HK-2 (cell line): ENCODE measurements around the gene GADD45B.
"Not testable (repeated sequence)": the region's sequence is repeated elsewhere in the genome, so short reads cannot be mapped to it uniquely, and the experiment has no call there.

Source experiments
- DNase-seq: peaks from one replicate; pipeline ENCODE4 v3.0.0-alpha.2; 2018; ENCODE audit not compliant: unreplicated experiment

The GADD45B gene

GRCh38 chr19:2443785-2444182 is 32.1 kb upstream of the GADD45B start:
- no peak for DNase-seq

DNA sequence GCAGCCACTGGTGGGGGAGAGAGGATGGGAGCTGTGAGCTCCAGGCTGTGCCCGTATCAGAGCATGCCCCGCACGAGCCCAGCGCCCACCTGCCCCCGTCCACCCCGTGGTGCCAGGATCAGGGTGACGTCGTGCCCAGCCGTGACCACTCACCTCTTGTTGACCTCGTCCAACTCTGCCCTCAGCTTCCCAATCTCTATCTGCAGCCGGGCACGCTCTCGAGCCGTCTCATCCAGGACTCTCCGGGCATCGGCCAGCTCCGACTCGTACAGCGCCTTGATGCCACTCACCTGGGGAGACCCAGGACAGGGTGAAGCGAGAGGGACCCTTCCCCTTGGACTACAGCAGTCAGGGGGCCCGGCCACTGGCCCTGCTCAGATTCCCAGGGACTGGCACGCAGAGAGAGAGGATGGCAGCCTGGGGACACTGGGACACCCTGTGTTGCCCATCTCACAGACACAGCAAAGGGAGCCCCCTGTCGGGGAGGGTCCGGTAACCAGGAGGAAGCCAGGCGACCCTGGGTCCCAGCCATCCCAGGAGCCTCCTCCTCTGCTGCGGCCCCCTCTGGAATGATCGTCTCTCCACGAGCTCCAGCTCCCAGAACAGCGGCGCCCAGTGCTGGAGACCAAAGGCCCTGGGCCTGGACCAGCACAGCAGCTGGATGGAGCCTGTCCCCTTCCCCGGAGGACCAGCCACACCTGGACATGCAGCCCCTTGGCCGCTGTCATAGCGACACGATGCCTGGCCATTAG is 31.5 kb upstream of the GADD45B start:
- DNase-seq: no peak

- no peak for DNase-seq
These were observed 29.5 kb upstream of the GADD45B start for GRCh38 chr19:2446381-2446780.

GRCh38 chr19:2449019-2449418 is 26.9 kb upstream of the GADD45B start:
- no peak for DNase-seq

- DNase-seq: no peak
These were observed 24.8 kb upstream of the GADD45B start for GRCh38 chr19:2451138-2451537.

DNA sequence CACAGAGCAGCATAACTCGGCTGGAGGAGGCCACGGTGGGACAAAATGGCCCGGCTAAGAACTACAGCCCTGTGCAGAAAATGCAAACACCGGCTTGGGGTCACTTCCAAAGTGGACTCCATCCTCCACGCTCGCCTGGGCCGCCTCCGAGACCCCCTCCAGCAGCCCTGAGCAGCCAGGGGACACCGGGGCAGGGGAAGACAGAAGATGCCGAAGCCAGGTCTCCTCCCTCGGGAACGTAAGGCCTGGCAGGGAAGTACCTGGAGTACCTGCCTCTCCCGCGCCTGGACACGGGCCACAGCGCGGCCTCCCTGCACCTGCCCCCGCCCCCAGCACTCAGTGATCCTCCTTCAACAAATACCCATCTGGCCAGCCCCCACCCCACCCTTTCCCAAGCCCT is 24.2 kb upstream of the GADD45B start:
- no peak for DNase-seq

DNA sequence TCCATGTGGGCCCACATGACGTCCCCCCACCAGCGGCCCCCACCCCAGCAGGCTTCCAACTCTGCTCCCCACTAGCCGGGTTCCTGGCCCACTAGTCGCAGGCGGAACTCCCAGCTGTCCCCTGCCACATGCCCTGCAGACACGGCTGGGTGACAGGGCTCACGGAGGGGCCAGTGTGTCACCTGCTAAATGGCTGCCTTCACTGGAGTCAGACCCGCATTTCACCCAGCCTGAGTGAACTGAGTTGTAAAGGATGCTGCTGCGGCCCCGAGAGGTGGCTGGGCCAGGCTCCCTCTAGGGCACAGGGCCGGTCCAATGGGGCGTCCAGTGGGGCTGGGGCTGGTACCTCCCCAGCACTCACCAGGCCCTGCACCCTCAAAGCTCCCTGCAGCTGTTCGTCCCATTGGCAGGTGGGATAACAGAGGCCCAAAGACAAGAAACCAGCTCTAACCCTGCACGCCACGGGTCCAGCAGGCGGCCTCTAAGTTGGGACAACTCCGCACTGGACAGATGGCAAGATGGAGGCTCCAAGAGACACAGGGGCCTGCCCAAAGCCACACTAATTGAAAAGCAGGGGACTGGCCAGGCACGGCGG is 22.4 kb upstream of the GADD45B start:
- DNase-seq: no peak

GRCh38 chr19:2454199-2454961 is 21.5 kb upstream of the GADD45B start:
- DNase-seq: no peak

GRCh38 chr19:2454962-2455850 is 20.7 kb upstream of the GADD45B start:
- DNase-seq: no peak

DNA sequence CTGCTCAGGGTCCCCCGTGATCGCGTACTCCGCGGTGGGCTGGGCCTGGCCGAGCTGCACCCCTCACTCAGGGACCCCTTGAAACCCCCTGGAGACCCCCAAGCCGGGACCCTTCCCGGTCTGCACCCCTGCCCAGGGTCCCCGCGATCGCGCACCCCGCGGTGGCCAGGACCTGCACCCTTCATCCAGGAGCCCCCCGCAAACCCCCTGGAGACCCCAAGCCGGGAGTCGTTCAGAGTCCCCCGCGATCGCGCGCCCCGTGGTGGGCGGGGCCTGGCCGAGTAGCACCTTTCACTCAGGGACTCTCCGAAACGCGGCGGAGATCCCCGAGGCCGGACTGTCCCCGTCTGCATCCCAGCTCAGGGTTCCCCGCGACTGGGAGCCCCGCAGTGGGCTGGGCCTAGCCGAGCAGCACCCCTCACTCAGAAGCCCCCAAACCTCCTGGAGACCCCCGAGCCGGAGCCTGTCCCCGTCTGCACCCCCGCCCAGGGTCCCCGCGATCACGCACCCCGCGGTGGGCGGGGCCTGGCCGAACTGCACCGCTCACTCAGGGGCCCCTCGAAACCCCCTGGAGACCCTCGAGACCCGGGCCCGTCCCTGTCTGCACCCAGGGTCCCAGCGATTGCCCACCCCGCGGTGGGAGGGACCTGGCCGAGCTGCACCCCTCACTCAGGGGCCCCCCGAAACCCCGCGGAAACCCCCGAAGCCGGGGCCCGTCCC is 19.9 kb upstream of the GADD45B start:
- peak; percentile 34 for DNase-seq

DNA sequence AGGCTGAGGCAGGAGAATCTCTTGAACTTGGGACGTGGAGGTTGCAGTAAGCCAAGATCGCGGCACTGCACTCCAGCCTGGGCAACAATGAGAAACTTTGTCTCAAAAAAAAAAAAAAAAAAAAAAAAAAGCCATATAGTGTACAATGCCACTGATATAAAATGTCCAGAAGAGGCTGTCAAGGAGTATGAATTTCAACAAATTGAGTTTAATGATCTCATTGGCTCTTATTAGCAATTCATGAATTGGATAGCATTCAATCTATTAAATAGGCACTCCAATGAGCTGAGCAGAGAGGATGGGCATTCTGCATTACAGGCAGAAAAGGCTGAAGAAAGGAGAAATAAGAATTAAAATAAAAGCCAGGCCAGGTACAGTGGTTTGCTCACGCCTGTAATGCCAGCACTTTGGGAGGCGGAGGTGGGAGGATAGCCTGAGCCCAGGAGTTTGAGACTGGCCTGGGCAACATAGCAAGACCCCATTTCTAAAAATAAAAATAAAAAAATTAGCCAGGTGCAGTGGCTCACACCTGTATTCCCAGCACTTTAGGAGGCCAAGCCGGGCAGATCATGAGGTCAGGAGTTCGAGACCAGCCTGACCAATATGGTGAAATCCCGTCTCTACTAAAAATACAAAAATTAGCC is 18.4 kb upstream of the GADD45B start:
- DNase-seq: no peak

- DNase-seq: no peak
These were observed 17.9 kb upstream of the GADD45B start for GRCh38 chr19:2458054-2458453.

DNA sequence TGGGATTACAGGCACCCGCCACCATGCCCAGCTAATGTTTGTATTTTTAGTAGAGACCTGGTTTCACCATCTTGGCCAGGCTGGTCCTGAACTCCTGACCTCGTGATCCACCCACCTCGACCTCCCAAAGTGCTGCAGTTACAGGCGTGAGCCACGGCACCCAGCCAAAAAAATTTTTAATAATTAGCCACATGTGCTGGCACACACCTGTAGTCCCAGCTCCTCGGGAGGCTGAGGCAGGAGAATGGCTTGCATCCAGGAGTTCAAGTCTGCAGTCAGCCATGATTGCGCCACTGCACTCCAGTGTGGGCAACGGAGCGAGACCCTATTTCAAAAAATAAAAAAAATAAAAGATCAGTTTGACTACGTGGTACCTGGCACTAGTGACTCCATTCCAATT is 17.2 kb upstream of the GADD45B start:
- DNase-seq: not testable (repeated sequence)

DNA sequence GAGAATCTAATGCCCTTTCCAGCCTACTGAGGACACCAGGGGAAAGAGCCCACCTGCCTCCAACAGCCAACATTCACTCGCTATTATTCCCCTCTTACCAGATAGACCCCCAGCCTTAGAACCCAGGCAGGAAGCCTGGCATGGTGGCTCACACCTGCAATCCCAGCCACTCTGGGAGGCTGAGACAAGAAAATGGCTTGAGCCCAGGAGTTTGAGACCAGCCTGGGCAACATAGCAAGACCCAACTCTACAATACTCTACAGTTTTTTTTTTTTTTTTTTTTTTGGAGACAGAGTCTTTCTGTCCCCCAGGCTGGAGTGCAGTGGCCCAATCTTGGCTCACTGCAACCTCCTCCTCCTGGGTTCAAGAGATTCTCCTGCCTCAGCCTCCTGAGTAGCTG is 15.7 kb upstream of the GADD45B start:
- no peak for DNase-seq

DNA sequence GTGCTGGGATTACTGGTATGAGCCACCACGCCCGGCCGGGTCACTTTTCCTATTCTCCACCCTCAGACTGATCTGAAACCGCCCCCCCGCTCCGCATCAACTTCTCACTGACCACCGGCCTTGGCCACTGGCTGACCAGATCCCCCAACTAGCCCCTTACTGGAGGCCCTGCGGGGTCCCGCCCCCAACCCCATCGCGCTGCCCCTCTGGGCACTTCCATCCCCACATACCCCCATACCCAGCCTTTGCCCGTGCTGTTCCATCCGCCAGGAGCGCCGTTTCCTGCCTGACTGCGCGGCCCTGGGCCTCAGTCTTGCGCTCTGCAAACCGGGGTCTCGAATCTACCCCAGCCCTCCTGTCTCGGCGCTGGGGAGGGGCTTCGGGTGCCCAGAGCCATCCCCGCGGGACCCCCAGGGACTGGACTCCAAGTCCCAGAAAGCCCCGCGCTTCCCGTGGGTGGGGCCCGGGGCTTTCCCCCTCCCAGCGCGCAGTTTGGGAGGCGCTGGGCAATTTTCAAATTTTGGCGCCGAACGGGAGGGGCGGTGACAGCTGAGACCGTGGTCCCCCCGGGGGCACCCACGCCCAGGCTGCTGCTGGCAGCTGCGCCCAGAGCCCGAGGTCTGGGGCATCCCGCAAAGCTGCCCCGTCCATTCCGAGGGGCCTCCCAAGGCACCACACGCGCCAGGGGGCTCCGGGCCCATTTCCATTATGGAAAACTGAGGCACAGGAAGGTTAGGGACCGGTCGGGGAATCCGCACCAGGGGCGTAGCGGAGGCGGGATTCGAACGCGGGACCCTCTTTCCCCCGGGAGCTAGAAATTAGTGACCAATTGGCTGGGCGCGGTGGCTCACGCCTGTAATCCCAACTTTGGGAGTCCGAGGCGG is 13.9 kb upstream of the GADD45B start:
- peak; percentile 22 for DNase-seq

- DNase-seq: peak; percentile 37
These were observed 13.1 kb upstream of the GADD45B start for GRCh38 chr19:2462635-2463421.

DNA sequence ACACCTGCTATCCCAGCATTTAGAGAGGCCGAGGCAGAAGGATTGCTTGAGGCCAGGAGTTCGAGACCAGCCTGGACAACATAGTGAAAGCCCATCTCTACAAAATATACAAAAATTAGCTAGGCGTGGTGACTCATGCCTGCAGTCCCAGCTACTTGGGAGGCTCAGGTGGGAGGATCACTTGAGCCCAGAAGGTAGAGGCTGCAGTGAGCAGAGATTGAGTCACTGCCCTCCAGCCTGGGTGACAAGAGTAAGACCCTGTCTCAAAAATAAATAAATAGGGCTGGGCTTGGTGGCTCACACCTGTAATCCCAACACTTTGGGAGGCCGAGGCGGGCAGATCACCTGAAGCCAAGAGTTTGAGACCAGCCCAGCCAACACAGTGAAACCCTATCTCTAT is 12.2 kb upstream of the GADD45B start:
- DNase-seq: not testable (repeated sequence)

- no peak for DNase-seq
These were observed 11.5 kb upstream of the GADD45B start for GRCh38 chr19:2464389-2464788.

GRCh38 chr19:2468596-2468995 is 7.3 kb upstream of the GADD45B start:
- no peak for DNase-seq
